HCT116 (cell line): ENCODE data around the gene PNRC2. TPM values are rescaled to one million over a fixed set of nuclear protein-coding genes. Genes with fewer than 3 reads are reported as not detected.

ENCODE experiments used
- ATAC-seq: fragments of 200-7000 bp; cut with Tn5 transposase; 2 replicates; pipeline ENCODE4 v1.9.1; 2020; ENCODE audit warnings: mild to moderate bottlenecking, moderate library complexity
- BruUV-seq: library from RNA; stranded (reverse); fragments of 400-500 nt; replicated peaks from 2 replicates; lab custom pipeline; 2021; lab: Mats Ljungman, UMichigan
- CTCF ChIA-PET: fragments of 300-600 bp; sonication (Branson Sonifier 250); formaldehyde crosslinking; loops from one replicate; lab custom pipeline; 2021; ENCODE audit warnings: antibody characterized with exemption; lab: Charles Lee
- POLR2A ChIA-PET: fragments of 300-600, 350-600 bp; sonication (Branson Sonifier 250); formaldehyde crosslinking; loops from one replicate; lab custom pipeline; 2021; ENCODE audit warnings: antibody characterized with exemption; lab: Charles Lee
- RAD21 ChIA-PET, 2 experiments: fragments of 300-600 bp; sonication (Branson Sonifier 250); formaldehyde crosslinking; loops; one replicate each; lab custom pipeline; 2023; ENCODE audit warnings: low total read pairs in 2 of 2; ENCODE audit not compliant: uncharacterized antibody in 2 of 2, unreplicated experiment in 2 of 2, low non-redundant PET in 1 of 2; lab: Charles Lee
- DNase-seq: peaks from one replicate; pipeline ENCODE4 v3.0.0-alpha.2; 2010; ENCODE audit warnings: low read depth, low spot score
- H2AFZ ChIP-seq: fragments of 200-600 bp; shearing (Covaris generic), sonication (generic); 2 replicates; pipeline ENCODE4 v1.6.1; 2017; ENCODE audit warnings: low read depth, mixed run types, mixed read lengths, antibody characterized with exemption, low read length; ENCODE audit not compliant: poor library complexity, severe bottlenecking
- H3K27ac ChIP-seq: 2 replicates; pipeline ENCODE4 v1.5.1; 2012; ENCODE audit warnings: low read depth, low read length
- H3K27me3 ChIP-seq: fragments of 200-600 bp; sonication (generic); 2 replicates; pipeline ENCODE4 v1.6.1; 2016; ENCODE audit warnings: mixed run types, low read length, mixed read lengths; ENCODE audit not compliant: insufficient read depth
- H3K36me3 ChIP-seq, 2 experiments: fragments of 200-500 bp in 1 of 2; fragments of 200-600 bp in 1 of 2; sonication (Bioruptor generic) in 1 of 2; sonication (generic) in 1 of 2; 2 replicates each; pipeline versions ENCODE4 v1.5.1 to v1.6.1; 2014 to 2016; ENCODE audit warnings: low read length in 2 of 2, inconsistent platforms in 1 of 2, mixed read lengths in 1 of 2, mixed run types in 1 of 2; ENCODE audit not compliant: insufficient read depth in 2 of 2, control insufficient read depth in 1 of 2
- H3K4me1 ChIP-seq, 2 experiments: fragments of 200-600 bp in 1 of 2; sonication (generic) in 1 of 2; 2 replicates each; pipeline versions ENCODE4 v1.5.1 to v1.6.1; 2012 to 2017; ENCODE audit warnings: low read length in 2 of 2, inconsistent platforms in 1 of 2, mild to moderate bottlenecking in 1 of 2, mixed read lengths in 1 of 2, mixed run types in 1 of 2, moderate library complexity in 1 of 2; ENCODE audit not compliant: insufficient read depth in 2 of 2, control insufficient read depth in 1 of 2
- H3K4me2 ChIP-seq: fragments of 200-600 bp; sonication (generic); 2 replicates; pipeline ENCODE4 v1.6.1; 2017; ENCODE audit warnings: mixed run types, low read length, mixed read lengths
- H3K4me3 ChIP-seq, 2 experiments: fragments of 200-600 bp in 1 of 2; sonication (generic) in 1 of 2; replicated peaks in 1 of 2; 2 replicates each; pipeline ENCODE4 v1.5.1; 2011 to 2016; ENCODE audit warnings: low read length in 2 of 2, control low read depth in 1 of 2, low read depth in 1 of 2, mild to moderate bottlenecking in 1 of 2, mixed read lengths in 1 of 2, mixed run types in 1 of 2
- H3K79me2 ChIP-seq: fragments of 200-600 bp; sonication (generic); 2 replicates; pipeline ENCODE4 v1.6.1; 2017; ENCODE audit warnings: mild to moderate bottlenecking, mixed run types, low read length, moderate library complexity, mixed read lengths; ENCODE audit not compliant: insufficient read depth
- H3K9ac ChIP-seq: fragments of 200-600 bp; sonication (generic); 2 replicates; pipeline ENCODE4 v1.6.1; 2016; ENCODE audit warnings: low read length, mixed read lengths
- H3K9me2 ChIP-seq: fragments of 200-600 bp; sonication (generic), shearing (Covaris generic); 2 replicates; pipeline ENCODE4 v1.6.1; 2017; ENCODE audit warnings: mixed run types, mild to moderate bottlenecking, moderate library complexity; ENCODE audit not compliant: insufficient read depth
- H3K9me3 ChIP-seq, 2 experiments: fragments of 200-500 bp in 1 of 2; fragments of 200-600 bp in 1 of 2; sonication (Bioruptor generic) in 1 of 2; sonication (generic) in 1 of 2; 2 replicates each; pipeline ENCODE4 v1.6.1; 2014 to 2017; ENCODE audit warnings: low read length in 2 of 2, mixed read lengths in 2 of 2, inconsistent platforms in 1 of 2, low read depth in 1 of 2, mild to moderate bottlenecking in 1 of 2, mixed run types in 1 of 2, moderate library complexity in 1 of 2; ENCODE audit not compliant: control insufficient read depth in 1 of 2, insufficient read depth in 1 of 2
- H4K20me1 ChIP-seq: fragments of 200-600 bp; sonication (generic), shearing (Covaris generic); 2 replicates; pipeline ENCODE4 v1.6.1; 2017; ENCODE audit warnings: mixed run types, mild to moderate bottlenecking, moderate library complexity; ENCODE audit not compliant: insufficient read depth
- CBX3 ChIP-seq: IDR thresholded peaks from 2 replicates; pipeline ENCODE4 v1.6.1; 2012; ENCODE audit warnings: low read depth
- ELF1 ChIP-seq: IDR thresholded peaks from 2 replicates; pipeline ENCODE4 v1.6.1; 2012; ENCODE audit warnings: low read depth, borderline replicate concordance
- EZH2 ChIP-seq: fragments of 200-600 bp; sonication (generic); IDR thresholded peaks from 2 replicates; pipeline ENCODE4 v1.6.1; 2017; ENCODE audit warnings: antibody characterized with exemption, mixed run types
- JUND ChIP-seq: IDR thresholded peaks from 2 replicates; pipeline ENCODE4 v1.6.1; 2012
- POLR2A ChIP-seq: IDR thresholded peaks from 2 replicates; pipeline ENCODE4 v1.7.0; 2011; ENCODE audit warnings: borderline replicate concordance; ENCODE audit not compliant: insufficient read depth, insufficient read length; ENCODE audit errors: extremely low read depth
- POLR2AphosphoS5 ChIP-seq: IDR thresholded peaks from 2 replicates; pipeline ENCODE4 v1.6.1; 2011; ENCODE audit warnings: mild to moderate bottlenecking, low read depth, low read length, moderate library complexity
- YY1 ChIP-seq: IDR thresholded peaks from 2 replicates; pipeline ENCODE4 v1.6.1; 2011; ENCODE audit warnings: low read length, low read depth, moderate library complexity, mild to moderate bottlenecking; ENCODE audit not compliant: insufficient replicate concordance; ENCODE audit errors: extremely low read depth
- ZNF274 ChIP-seq: fragments of 200-500 bp; sonication (Bioruptor generic); IDR thresholded peaks from 2 replicates; pipeline ENCODE4 v1.6.1; 2014; ENCODE audit warnings: mild to moderate bottlenecking, low read depth, low read length, inconsistent platforms
- intact Hi-C: fragments of 100-400 bp; cut with micrococcal nuclease; formaldehyde crosslinking; loops from 2 replicates; pipeline ENCODE4 v1.10.0; 2022
- total RNA-seq: library from RNA; stranded (reverse); gene quantifications from one replicate; pipeline ENCODE4 v1.2.1, GENCODE V29; 2021; ENCODE audit not compliant: unreplicated experiment
- TF ChIP-seq, protein P1 (sequence below): IDR thresholded peaks from 2 replicates; pipeline ENCODE4 v1.6.1; 2012; ENCODE audit warnings: low read depth
- TF ChIP-seq, protein P2 (sequence below): IDR thresholded peaks from 2 replicates; pipeline ENCODE4 v1.6.1; 2012
- TF ChIP-seq, protein P3 (sequence below), 3 experiments: fragments of 200-600 bp in 1 of 3; sonication (generic) in 1 of 3; IDR thresholded peaks in 2 of 3; conservative IDR thresholded peaks in 1 of 3; 2 replicates each; pipeline ENCODE4 v1.5.1; 2012 to 2017; ENCODE audit warnings: low read depth in 2 of 3, low read length in 2 of 3, antibody characterized with exemption in 1 of 3, borderline replicate concordance in 1 of 3, control low read depth in 1 of 3, mild to moderate bottlenecking in 1 of 3, mixed read lengths in 1 of 3, mixed run types in 1 of 3, moderate library complexity in 1 of 3; ENCODE audit not compliant: insufficient read depth in 1 of 3

Gene PNRC2
- total RNA-seq, 1 experiment from 2014 or later, result 92.1 TPM

DNA sequence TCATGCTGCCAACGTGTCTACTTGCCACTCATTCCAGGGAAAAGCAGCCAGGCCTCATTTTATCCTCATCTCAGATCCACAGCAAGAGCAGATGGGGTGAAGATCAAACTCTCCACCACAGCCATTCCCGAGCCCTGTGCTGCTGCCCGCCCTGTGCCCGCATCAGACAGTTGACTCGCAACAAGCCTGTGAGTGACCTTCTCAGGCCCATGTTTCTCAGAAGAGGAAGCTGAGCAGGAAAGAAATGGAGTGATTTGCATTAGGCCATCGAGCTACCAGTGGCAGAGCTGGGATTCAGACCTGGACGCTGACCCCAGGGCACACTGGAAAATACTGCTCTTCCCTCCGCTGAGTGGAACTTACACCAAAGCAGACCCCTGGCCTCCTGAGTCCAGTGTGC is 47.7 kb upstream of the PNRC2 start:
- no peaks in the 10 kb centered on the region for H4K20me1 ChIP-seq
- ChIA-PET CTCF (no interaction called here), RAD21 (no interaction called here), POLR2A (no interaction called here)
- H3K27me3 ChIP-seq, result no peaks in the 10 kb centered on the region
- H3K9me3 ChIP-seq, result no peaks in the 10 kb centered on the region
- no peak overlapping the region for H2AFZ ChIP-seq
- no peaks in the 10 kb centered on the region for H3K9me2 ChIP-seq
- no peak overlapping the region for H3K27ac ChIP-seq
- H3K36me3 ChIP-seq, result no peaks in the 10 kb centered on the region
- H3K9ac ChIP-seq, result no peak overlapping the region
- ATAC-seq (no peak), DNase-seq (no peak)
- no peak overlapping the region for H3K4me2 ChIP-seq
- no peaks in the 10 kb centered on the region for H3K79me2 ChIP-seq
- BruUV-seq, result no TSS peak
- H3K4me1 ChIP-seq, result peaks cover 4 to 20% of the 10 kb centered on the region in 2 experiments
- TF ChIP-seq CBX3 (no peak), YY1 (no peak), EZH2 (no peak), POLR2AphosphoS5 (no peak), ELF1 (no peak), JUND (no peak), ZNF274 (no peak), POLR2A (no peak)
- TF ChIP-seq, protein P1, sequence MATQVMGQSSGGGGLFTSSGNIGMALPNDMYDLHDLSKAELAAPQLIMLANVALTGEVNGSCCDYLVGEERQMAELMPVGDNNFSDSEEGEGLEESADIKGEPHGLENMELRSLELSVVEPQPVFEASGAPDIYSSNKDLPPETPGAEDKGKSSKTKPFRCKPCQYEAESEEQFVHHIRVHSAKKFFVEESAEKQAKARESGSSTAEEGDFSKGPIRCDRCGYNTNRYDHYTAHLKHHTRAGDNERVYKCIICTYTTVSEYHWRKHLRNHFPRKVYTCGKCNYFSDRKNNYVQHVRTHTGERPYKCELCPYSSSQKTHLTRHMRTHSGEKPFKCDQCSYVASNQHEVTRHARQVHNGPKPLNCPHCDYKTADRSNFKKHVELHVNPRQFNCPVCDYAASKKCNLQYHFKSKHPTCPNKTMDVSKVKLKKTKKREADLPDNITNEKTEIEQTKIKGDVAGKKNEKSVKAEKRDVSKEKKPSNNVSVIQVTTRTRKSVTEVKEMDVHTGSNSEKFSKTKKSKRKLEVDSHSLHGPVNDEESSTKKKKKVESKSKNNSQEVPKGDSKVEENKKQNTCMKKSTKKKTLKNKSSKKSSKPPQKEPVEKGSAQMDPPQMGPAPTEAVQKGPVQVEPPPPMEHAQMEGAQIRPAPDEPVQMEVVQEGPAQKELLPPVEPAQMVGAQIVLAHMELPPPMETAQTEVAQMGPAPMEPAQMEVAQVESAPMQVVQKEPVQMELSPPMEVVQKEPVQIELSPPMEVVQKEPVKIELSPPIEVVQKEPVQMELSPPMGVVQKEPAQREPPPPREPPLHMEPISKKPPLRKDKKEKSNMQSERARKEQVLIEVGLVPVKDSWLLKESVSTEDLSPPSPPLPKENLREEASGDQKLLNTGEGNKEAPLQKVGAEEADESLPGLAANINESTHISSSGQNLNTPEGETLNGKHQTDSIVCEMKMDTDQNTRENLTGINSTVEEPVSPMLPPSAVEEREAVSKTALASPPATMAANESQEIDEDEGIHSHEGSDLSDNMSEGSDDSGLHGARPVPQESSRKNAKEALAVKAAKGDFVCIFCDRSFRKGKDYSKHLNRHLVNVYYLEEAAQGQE, result no peak
- TF ChIP-seq, protein P2, sequence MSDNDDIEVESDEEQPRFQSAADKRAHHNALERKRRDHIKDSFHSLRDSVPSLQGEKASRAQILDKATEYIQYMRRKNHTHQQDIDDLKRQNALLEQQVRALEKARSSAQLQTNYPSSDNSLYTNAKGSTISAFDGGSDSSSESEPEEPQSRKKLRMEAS, result no peak
- TF ChIP-seq, protein P3, sequence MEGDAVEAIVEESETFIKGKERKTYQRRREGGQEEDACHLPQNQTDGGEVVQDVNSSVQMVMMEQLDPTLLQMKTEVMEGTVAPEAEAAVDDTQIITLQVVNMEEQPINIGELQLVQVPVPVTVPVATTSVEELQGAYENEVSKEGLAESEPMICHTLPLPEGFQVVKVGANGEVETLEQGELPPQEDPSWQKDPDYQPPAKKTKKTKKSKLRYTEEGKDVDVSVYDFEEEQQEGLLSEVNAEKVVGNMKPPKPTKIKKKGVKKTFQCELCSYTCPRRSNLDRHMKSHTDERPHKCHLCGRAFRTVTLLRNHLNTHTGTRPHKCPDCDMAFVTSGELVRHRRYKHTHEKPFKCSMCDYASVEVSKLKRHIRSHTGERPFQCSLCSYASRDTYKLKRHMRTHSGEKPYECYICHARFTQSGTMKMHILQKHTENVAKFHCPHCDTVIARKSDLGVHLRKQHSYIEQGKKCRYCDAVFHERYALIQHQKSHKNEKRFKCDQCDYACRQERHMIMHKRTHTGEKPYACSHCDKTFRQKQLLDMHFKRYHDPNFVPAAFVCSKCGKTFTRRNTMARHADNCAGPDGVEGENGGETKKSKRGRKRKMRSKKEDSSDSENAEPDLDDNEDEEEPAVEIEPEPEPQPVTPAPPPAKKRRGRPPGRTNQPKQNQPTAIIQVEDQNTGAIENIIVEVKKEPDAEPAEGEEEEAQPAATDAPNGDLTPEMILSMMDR (IDR thresholded peaks at IDR 0.05 in 2 of 3, conservative IDR thresholded peaks at IDR 0.05 in 1 of 3; ENCODE audit: borderline replicate concordance in 1 of 3, insufficient read depth in 1 of 3, low read depth in 2 of 3, low read length in 2 of 3), result no peak
- intact Hi-C loops, result no loop called here
- H3K4me3 ChIP-seq, result no peak overlapping the region
